Measurements from ENCODE around the gene C6orf15.

- TF ChIP-seq POLR2A (IDR thresholded peaks at IDR 0.05; ENCODE audit: low read depth) (no peak), CTCF (IDR thresholded peaks at IDR 0.05) (no peak), EP300 (IDR thresholded peaks at IDR 0.05) (no peak)
These were observed 5.8 kb upstream of the C6orf15 start for GRCh38 chr6:31118178-31118577.
